Activated CD8-positive, alpha-beta memory T cell treated with anti-CD3 and anti-CD28 coated beads for 4 hours (primary cell): ENCODE measurements around the gene OR2AJ1.

Experiments used
- DNase-seq, 2 donors: peaks; one replicate each; pipeline ENCODE4 v3.0.0-alpha.2; 2020; ENCODE audit warnings: low read depth in 2 of 2

Gene OR2AJ1

GRCh38 chr1:247924868-247925267, at the start of gene OR2AJ1:
Gene OR2AJ1, plus strand, starts transcription at chr1:247924889. Its CDS starts 8,880 bp downstream, at chr1:247933769.
- no peak for DNase-seq

GRCh38 chr1:247883346-247883745, 41.3 kb upstream of the OR2AJ1 start:
- DNase-seq = no peak

GRCh38 chr1:247884797-247885413, 39.8 kb upstream of the OR2AJ1 start:
- no peak for DNase-seq

- DNase-seq = no peak
Observed at GRCh38 chr1:247895163-247895637, 29.5 kb upstream of the OR2AJ1 start, which contains the start of gene OR2W3. Gene OR2W3, plus strand, starts transcription at chr1:247895587. Its CDS starts 0 bp downstream, at chr1:247895587.

GRCh38 chr1:247895976-247896375, 28.7 kb upstream of the OR2AJ1 start:
- DNase-seq = no peak

GRCh38 chr1:247904122-247904521, 20.6 kb upstream of the OR2AJ1 start:
- no peak for DNase-seq

- no peak for DNase-seq
Observed at GRCh38 chr1:247905181-247905580, 19.5 kb upstream of the OR2AJ1 start.

- DNase-seq = no peak
Observed at GRCh38 chr1:247905910-247906503, 18.7 kb upstream of the OR2AJ1 start.

- no peak for DNase-seq
Observed at GRCh38 chr1:247906504-247907047, 18.1 kb upstream of the OR2AJ1 start.

- no peak for DNase-seq
Observed at GRCh38 chr1:247908766-247909165, 15.9 kb upstream of the OR2AJ1 start.

GRCh38 chr1:247913786-247914185, 10.9 kb upstream of the OR2AJ1 start:
- DNase-seq = no peak

GRCh38 chr1:247914941-247915662, 9.6 kb upstream of the OR2AJ1 start:
- no peak for DNase-seq

GRCh38 chr1:247919952-247920351, 4.7 kb upstream of the OR2AJ1 start, which contains the start of gene OR2T8:
Gene OR2T8, plus strand, starts transcription at chr1:247920252. Its CDS starts 766 bp downstream, at chr1:247921018.
- DNase-seq = no peak

GRCh38 chr1:247923941-247924340, 748 bp upstream of the OR2AJ1 start:
- no peak for DNase-seq

- no peak for DNase-seq
Observed at GRCh38 chr1:247933989-247934388, 9.3 kb downstream of the OR2AJ1 start.

- DNase-seq = no peak
Observed at GRCh38 chr1:247935781-247936180, 11.1 kb downstream of the OR2AJ1 start.

- no peak for DNase-seq
Observed at GRCh38 chr1:247936415-247936814, 11.7 kb downstream of the OR2AJ1 start.

- peak; percentile 56 to 66 for DNase-seq
Observed at GRCh38 chr1:247936965-247937734, 12.5 kb downstream of the OR2AJ1 start.

GRCh38 chr1:247942624-247943023, 17.9 kb downstream of the OR2AJ1 start:
- DNase-seq = no peak

- no peak for DNase-seq
Observed at GRCh38 chr1:247948558-247948957, 23.9 kb downstream of the OR2AJ1 start, which contains the start of gene OR2L8. Gene OR2L8, plus strand, starts transcription at chr1:247948858. Its CDS starts 0 bp downstream, at chr1:247948858.

- no peak for DNase-seq
Observed at GRCh38 chr1:247953408-247953807, 28.7 kb downstream of the OR2AJ1 start.
